ENCODE measurements around the gene COPA.
"Not testable (repeated sequence)": the region's sequence is repeated elsewhere in the genome, so short reads cannot be mapped to it uniquely, and the experiment has no call there.

COPA gene

GRCh38 chr1:160322831-160323230 lies 20.2 kb downstream of the COPA start:
- no peak for DNase-seq

DNA sequence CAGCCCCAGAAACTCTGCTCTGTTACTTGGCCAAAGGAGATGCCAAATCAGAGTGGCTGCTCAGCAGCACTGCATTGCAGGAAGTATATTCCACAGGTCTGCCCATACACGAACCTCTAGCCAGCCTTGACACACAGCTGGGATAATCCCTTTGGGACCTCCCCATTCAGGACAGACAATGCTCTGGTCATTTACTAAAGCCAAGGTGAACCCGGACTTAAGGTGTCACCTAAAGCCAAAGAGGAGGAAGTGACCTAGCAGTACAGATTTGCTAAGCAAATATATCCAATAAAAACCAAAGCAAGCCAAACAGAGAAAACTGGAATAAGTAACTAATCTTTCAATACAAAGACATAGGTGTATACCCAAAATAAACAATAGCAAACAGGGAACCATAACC lies 27.7 kb downstream of the COPA start:
- DNase-seq, result no peak

DNA sequence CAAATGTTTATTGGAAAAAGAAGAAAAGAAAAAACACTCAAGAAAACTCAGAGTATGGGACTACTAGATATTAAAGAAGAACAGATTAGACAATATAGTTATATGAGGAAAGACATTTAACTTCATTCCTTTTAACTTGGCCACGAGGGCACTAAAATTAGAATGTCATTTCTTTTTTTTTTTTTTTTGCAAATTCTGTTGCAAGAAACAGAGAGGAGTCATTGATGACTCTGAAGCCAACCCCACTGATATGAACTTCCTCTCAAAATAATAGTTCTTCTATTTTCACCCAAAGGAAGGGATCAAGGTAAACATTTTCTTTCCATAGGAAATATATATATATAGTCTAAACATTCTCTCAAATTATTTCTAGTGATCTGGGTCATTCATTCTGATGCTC lies 33.5 kb downstream of the COPA start:
- DNase-seq, result no peak

- no peak for DNase-seq
Observed at GRCh38 chr1:160309185-160309557, 33.9 kb downstream of the COPA start.

GRCh38 chr1:160308451-160309184 lies 34.4 kb downstream of the COPA start:
- no peak for DNase-seq

DNA sequence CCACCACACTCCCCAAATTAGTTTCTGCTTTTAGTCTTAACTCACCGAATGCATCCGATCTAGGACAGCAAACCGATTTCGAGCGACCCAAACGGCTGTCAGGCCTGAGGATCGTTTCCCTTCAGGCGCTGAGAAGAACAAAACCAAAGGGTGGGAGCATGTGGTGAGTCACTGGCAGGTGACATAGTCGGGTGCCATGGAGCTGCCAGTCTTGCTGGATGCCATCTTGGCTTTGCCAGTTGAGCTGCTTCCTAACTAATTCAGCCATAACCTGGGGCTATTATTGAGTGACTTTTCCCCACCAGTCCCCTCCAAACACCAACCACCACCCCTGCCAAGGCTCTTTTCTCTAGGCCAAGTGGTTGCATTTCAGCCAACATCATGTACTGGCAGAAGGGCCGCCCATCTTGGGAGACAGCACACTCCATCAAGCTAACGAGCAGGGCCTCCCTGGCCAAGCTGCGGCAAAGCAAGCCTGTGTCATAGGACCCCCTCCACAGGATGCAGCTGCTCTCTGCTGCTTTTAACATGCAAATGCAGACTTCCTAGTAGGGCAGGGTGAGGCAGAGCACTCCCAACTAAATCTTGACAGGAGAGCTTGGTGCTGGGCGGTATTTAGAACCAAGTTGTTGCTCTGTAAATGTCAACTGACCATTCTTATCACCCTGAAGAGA lies 35.8 kb downstream of the COPA start:
- no peak for DNase-seq

DNA sequence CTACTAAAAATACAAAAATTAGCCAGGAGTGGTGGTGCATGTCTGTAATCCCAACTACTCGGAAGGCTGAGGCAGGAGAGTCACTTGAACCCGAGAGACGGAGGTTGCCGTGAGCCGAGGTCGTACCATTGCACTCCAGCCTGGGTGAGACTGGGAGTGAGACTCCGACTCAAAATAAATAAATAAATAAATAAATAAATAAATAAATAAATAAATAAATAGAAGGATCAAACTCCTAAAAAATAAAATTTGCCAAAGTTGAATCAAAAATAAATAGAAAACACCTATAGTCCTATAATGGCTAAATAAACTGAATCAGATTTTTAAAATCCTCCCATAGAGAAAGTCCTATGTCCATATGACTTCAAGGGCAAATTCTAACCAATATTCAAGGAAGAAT lies 42.9 kb downstream of the COPA start:
- DNase-seq, result no peak

GRCh38 chr1:160296036-160296435 lies 47.0 kb downstream of the COPA start:
- DNase-seq, result no peak

GRCh38 chr1:160293020-160293968 lies 49.8 kb downstream of the COPA start:
- no peak for DNase-seq

GRCh38 chr1:160291248-160292220 lies 51.5 kb downstream of the COPA start:
- DNase-seq, result peak; percentile 85

DNA sequence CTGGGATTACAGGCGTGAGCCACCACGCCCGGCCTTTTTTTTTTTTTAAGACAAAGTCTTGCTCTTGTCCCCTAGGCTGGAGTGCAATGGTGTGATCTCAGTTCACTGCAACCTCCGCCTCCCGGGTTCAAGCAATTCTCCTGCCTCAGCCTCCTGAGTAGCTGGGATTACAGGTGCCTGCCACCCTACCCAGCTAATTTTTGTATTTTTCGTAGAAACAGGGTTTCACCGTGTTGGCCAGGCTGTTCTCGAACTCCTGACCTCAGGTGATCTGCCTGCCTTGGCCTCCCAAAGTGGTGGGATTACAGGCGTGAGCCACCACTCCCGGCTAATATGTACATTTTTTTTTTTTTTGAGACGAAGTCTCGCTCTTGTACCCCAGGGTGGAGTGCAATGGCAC lies 55.3 kb downstream of the COPA start:
- DNase-seq, result not testable (repeated sequence)

- DNase-seq, result no peak
Observed at GRCh38 chr1:160285506-160285905, 57.5 kb downstream of the COPA start.

- peak; percentile 96 for DNase-seq
Observed at GRCh38 chr1:160284782-160285344, 58.2 kb downstream of the COPA start, which contains the start of gene PEX19. TSS of gene PEX19 (minus strand) at chr1:160285133. CDS start at chr1:160285124, 9 bp downstream.

GRCh38 chr1:160284220-160284781 lies 58.7 kb downstream of the COPA start:
- DNase-seq, result peak; percentile 42

DNA sequence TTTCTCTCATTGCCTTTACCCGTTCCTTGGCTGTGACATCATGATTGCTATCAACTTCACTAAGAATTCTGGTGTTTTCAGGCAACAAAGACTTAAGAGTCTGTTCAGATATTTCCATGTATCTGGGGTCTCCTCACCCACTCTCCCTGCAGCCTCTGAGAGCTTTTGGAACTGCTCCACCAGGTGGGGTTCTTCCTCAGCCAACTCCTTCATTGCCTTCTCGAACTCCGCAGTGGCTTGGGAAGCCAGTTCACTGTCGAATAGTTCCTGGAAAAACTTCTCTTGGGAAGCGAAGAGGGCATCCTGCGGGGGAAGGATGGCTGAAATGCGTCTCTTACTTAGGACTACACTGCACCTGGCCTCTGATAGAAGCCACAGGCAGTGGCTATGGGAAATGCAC lies 60.2 kb downstream of the COPA start:
- no peak for DNase-seq

GRCh38 chr1:160277987-160278386 lies 65.1 kb downstream of the COPA start:
- no peak for DNase-seq

- DNase-seq, result no peak
Observed at GRCh38 chr1:160277330-160277729, 65.7 kb downstream of the COPA start.

DNA sequence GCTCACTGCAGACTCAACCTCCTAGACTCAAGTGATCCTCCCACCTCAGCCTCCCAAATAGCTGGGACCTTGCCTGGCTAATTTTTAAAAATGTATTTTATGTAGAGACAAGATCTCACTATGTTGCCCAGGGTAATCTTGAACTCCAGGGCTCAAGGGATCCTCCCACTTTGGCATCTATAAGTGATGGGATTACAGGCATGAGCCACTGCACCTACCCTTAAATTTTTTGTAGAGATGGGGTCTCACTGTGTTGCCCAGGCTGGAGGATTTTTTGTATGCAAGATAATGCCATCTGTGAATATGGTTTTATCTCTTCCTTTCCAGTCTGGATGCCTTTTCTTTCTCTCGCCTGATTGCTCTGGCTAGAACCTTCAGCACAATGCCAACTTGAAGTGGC lies 72.0 kb downstream of the COPA start:
- DNase-seq, result no peak

DNA sequence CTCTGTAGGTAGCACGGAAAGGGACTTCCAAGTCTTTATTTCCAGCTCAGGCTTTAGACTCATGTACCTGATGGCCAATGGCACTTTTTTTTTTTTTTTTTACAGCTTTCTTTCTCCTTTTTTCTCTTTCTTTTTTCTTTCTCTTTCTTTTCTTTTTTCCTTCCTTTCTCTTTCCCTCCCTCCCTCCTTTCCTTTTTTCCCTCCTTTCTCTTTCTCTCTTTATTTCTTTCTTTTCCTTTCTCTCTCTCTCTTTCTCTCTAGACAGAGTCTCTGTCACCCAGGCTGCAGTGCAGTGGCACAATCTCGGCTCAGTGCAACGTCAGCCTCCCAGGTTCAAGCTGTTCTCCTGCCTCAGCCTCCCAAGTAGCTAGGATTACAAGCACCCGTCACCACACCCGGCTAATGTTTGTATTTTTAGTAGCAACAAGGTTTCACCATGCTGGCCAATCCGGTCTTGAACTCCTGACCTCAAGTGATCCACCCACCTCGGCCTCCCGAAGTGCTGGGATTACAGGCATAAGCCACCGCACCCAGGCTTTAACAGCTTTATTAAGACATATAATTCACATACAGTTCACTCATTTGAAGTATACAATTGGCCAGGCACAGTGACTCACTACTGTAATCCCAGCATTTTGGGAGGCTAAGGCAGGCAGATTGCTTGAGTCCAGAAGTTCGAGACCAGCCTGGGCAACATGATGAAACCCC lies 75.6 kb downstream of the COPA start:
- DNase-seq, result no peak

- no peak for DNase-seq
Observed at GRCh38 chr1:160264795-160265307, 78.2 kb downstream of the COPA start.

All from DMS53 (cell line).